ENCODE data around the gene TBX3.

TBX3 gene

DNA sequence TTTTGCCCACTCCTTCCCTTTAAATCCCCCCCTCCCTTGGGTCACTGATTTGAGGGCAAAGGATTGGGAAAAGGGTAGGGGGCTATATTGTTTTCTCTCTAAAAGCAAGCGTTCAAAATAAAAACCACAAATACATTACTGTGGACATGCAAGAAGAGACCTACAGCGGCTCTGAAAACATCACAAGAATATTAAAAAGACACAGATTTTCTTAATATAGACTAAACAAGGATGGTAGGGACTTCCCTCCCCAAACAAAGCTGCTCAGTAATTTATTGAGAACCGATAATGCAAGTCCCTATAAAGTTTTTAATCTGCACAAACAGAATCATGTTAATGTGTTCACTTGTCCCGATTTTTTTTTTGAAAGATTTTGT is 12.9 kb downstream of the TBX3 start:
- no peaks in the 10 kb centered on the region for H3K4me1 ChIP-seq (ENCODE audit: control insufficient read depth in 1 of 2, insufficient read depth in 1 of 2, low read depth in 1 of 2, low read length in 1 of 2)
- H3K27ac ChIP-seq = no peak overlapping the region

DNA sequence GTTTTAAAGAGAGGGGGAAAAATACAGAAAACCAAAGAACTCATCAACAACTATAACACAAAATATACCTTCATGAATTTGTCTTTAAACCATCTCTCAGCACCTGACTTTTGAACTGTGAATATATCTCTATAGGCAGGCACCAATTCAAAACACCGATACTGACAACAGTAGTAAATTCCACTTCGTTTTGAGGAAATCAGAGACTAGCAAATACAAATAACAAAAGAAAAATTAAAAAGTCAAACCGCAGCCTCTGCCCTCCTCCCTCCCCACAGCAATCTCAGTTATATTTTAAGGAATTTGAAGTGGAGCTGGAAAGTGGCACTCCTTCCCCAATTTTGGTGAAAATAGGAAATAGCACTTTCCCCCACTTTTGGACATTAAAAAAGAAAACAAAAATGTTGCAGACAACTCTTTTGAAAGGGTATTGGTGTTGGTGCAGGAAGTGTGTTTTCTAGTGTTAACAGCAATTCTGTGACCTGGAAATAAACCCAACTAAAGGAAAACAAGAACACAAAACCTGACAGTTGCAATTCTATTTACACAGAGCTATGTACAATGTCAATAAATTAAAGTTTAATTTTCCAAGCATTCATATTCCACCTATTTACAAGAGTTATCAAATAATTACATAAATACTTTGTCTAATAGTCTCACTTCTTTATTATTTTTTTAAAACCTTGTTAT is 13.5 kb downstream of the TBX3 start:
- TF ChIP-seq, protein P1, sequence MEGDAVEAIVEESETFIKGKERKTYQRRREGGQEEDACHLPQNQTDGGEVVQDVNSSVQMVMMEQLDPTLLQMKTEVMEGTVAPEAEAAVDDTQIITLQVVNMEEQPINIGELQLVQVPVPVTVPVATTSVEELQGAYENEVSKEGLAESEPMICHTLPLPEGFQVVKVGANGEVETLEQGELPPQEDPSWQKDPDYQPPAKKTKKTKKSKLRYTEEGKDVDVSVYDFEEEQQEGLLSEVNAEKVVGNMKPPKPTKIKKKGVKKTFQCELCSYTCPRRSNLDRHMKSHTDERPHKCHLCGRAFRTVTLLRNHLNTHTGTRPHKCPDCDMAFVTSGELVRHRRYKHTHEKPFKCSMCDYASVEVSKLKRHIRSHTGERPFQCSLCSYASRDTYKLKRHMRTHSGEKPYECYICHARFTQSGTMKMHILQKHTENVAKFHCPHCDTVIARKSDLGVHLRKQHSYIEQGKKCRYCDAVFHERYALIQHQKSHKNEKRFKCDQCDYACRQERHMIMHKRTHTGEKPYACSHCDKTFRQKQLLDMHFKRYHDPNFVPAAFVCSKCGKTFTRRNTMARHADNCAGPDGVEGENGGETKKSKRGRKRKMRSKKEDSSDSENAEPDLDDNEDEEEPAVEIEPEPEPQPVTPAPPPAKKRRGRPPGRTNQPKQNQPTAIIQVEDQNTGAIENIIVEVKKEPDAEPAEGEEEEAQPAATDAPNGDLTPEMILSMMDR (IDR thresholded peaks at IDR 0.05) = no peak
- Histone ChIP-seq H3K27me3 (peaks cover 100% of the 10 kb centered on the region), H3K9me3 (no peaks in the 10 kb centered on the region), H3K4me1 (ENCODE audit: control insufficient read depth in 1 of 2, insufficient read depth in 1 of 2, low read depth in 1 of 2, low read length in 1 of 2) (no peaks in the 10 kb centered on the region), H3K4me3 (ENCODE audit: low read depth in 1 of 2, low read length in 1 of 2) (no peak overlapping the region), H3K27ac (no peak overlapping the region), H3K36me3 (no peaks in the 10 kb centered on the region)

More for the DNA sequence above, 12.9 kb downstream of the TBX3 start:
- Histone ChIP-seq H3K4me3 (ENCODE audit: low read depth in 1 of 2, low read length in 1 of 2) (no peak overlapping the region), H3K9me3 (no peaks in the 10 kb centered on the region), H3K36me3 (no peaks in the 10 kb centered on the region), H3K27me3 (peaks cover 100% of the 10 kb centered on the region)
- TF ChIP-seq, protein P1 (IDR thresholded peaks at IDR 0.05) = no peak

DNA sequence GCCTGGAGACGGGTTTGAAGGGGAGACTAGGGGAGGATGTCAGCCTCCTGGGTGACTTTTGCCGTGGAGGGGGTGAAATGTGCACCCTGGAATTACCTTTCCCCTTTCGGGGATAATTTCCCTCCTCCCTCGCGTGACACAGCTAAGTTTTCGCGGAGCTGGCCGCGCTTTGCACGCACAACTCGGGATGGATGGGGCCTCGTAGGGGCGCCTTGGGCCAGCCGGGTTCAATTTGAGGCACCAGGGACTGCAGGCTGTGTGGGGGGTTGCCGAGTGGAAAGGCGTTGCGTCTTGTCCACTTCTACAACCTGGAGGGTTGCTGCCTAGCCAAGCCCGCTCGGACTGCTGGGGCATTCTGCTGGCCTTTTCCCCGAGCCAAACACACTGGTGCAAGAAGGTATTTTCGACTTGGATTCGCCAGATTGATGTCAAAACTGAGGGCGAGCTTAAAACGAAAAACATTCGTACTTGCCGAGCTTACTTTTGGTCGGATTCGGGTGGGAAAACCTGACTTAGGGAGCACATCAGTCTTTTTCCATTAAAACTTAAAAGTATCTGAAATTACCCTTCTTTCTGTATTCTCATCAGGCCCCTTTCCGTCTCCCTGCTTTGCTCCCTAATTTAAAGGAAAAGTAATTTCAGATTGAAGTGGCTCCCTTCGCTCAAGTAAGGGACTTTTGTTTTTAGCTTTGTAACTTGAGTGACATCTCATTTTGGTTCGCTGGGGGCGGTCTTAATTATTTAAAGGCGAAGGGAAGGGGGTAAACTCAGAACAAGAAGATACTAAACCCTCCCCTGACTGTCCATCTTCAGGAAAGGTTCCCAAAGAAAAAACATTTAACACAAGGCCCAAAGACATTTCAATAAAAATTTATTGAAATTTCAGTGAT is 14.3 kb downstream of the TBX3 start:
- Histone ChIP-seq H3K4me1 (ENCODE audit: control insufficient read depth in 1 of 2, insufficient read depth in 1 of 2, low read depth in 1 of 2, low read length in 1 of 2) (no peaks in the 10 kb centered on the region), H3K36me3 (no peaks in the 10 kb centered on the region), H3K4me3 (ENCODE audit: low read depth in 1 of 2, low read length in 1 of 2) (no peak overlapping the region), H3K27me3 (peaks cover 100% of the 10 kb centered on the region), H3K27ac (no peak overlapping the region), H3K9me3 (no peaks in the 10 kb centered on the region)
- TF ChIP-seq, protein P1 (IDR thresholded peaks at IDR 0.05) = no peak

DNA sequence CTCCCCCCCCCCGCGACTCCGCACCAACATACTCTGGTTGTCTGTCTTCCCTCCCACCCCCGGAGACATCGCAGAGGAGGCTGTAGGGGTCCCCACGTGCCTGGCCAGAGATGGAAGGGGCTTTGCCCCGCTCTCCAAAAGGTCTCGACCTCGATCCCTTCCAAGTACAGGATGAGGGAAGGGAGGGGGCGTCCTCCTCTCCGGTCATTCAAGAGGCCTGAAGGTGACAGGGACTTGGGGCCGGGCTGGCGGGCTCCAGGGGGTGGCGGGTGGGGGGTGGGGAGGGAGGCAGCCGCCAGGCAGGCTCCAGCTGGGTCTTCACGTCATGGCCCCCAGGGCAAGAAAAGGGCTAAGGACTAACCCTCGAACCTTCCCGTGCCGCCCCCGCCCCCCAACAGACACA is 15.1 kb downstream of the TBX3 start:
- TF ChIP-seq, protein P1 (IDR thresholded peaks at IDR 0.05) = no peak
- Histone ChIP-seq H3K4me3 (ENCODE audit: low read depth in 1 of 2, low read length in 1 of 2) (no peak overlapping the region), H3K27ac (no peak overlapping the region), H3K27me3 (peaks cover 100% of the 10 kb centered on the region), H3K9me3 (no peaks in the 10 kb centered on the region), H3K36me3 (no peaks in the 10 kb centered on the region), H3K4me1 (ENCODE audit: control insufficient read depth in 1 of 2, insufficient read depth in 1 of 2, low read depth in 1 of 2, low read length in 1 of 2) (no peaks in the 10 kb centered on the region)

DNA sequence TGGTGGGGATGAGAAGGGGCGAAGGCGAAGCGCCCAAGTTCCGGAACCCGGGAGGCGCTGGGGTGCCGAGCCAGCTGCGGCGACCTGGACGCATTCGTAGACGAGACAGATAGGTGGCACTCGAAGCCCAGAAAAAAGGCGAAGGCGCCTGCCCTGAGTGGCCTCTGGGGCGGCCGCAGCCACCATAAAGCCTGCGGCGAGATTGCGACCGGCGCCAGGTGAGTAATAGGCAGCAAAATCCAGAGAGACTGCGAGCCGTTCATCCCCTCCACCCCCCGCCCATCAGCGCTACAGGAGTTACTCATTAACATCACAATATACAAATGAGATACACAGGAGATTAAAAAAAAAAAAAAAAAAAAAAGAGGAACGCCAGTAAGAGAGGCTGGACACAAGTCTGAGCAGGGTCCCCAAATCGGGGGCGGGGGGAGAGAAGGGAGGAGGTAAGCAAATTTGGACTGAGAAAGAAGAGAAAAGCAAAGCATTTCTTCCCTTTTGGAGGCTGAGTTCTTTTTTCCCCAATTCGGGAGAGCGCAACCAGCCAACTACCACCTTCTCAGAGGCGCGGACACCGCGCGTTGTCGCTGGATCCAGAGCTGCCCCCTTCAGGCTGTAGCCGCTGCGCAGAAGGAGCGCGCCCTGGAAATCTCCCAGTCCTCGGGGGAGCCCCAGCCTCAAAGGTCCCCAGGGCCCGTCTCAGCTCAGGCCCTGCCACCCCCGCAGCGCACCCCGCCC is 15.7 kb downstream of the TBX3 start:
- TF ChIP-seq, protein P1 (IDR thresholded peaks at IDR 0.05) = no peak
- no peak overlapping the region for H3K27ac ChIP-seq
- no peak overlapping the region for H3K4me3 ChIP-seq (ENCODE audit: low read depth in 1 of 2, low read length in 1 of 2)
- H3K36me3 ChIP-seq = no peaks in the 10 kb centered on the region
- no peaks in the 10 kb centered on the region for H3K9me3 ChIP-seq
- peaks cover 100% of the 10 kb centered on the region for H3K27me3 ChIP-seq
- H3K4me1 ChIP-seq (ENCODE audit: control insufficient read depth in 1 of 2, insufficient read depth in 1 of 2, low read depth in 1 of 2, low read length in 1 of 2) = no peaks in the 10 kb centered on the region
